Activated CD4-positive, alpha-beta T cell treated with anti-CD3 and anti-CD28 coated beads, Interleukin-2, amount 10 ng/mL, durations not matched to agents 24 days and 14 days (primary cell): Measurements from ENCODE around the gene LAMB3. TPM values are rescaled to one million over a fixed set of nuclear protein-coding genes. Genes with fewer than 3 reads are reported as not detected.

Experiments used
- DNase-seq: peaks from one replicate; pipeline ENCODE4 v3.0.0; 2022
- H3K27ac Mint-ChIP-seq: one replicate; pipeline ENCODE4 v1.8.0; 2022; ENCODE audit warnings: mild to moderate bottlenecking, mixed read lengths
- H3K27me3 Mint-ChIP-seq: one replicate; pipeline ENCODE4 v1.8.0; 2022; ENCODE audit warnings: mixed read lengths
- H3K36me3 Mint-ChIP-seq: one replicate; pipeline ENCODE4 v1.8.0; 2022; ENCODE audit warnings: low read depth, mild to moderate bottlenecking, mixed read lengths
- H3K4me1 Mint-ChIP-seq: one replicate; pipeline ENCODE4 v1.8.0; 2021; ENCODE audit warnings: mixed read lengths
- H3K4me3 Mint-ChIP-seq: one replicate; pipeline ENCODE4 v1.8.0; 2022; ENCODE audit warnings: mild to moderate bottlenecking, moderate library complexity, mixed read lengths
- H3K9me3 Mint-ChIP-seq: one replicate; pipeline ENCODE4 v1.8.0; 2021; ENCODE audit warnings: mixed read lengths
- intact Hi-C: fragments of 100-400 bp; cut with micrococcal nuclease; formaldehyde crosslinking; loops from one replicate; pipeline ENCODE4 v1.15.1; 2023
- total RNA-seq: library from RNA; stranded (reverse); gene quantifications from 2 replicates; pipeline ENCODE4 v1.2.3, GENCODE V29; 2022

The LAMB3 gene
- total RNA-seq, 1 donor from 2014 or later: 21.0 TPM

DNA sequence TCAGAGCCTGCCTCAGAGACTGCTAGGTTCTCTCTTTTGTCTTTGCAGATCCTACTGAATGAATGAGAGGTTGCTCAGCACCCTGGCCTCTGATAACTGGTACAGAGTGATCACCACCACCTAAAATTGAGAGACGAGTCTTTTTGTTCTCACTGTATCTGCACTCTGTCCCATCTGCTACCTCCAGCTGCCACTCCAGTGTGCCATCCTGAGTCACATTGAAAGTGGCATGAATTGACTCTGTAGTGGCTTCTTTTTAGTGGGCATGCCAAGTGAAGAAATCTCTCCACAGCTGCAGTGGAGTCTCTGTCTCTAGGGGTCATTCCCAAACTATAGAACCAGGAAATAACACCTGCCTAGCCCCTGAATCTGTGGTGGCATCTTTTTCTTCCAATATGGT is 54.0 kb downstream of the LAMB3 start:
- no peaks in the 10 kb centered on the region for H3K9me3 Mint-ChIP-seq
- no peaks in the 10 kb centered on the region for H3K36me3 Mint-ChIP-seq
- H3K27ac Mint-ChIP-seq: no peak overlapping the region
- intact Hi-C loops: no loop called here
- peaks cover 3% of the 10 kb centered on the region for H3K4me1 Mint-ChIP-seq
- H3K27me3 Mint-ChIP-seq: peaks cover 59% of the 10 kb centered on the region
- no peak for DNase-seq
- H3K4me3 Mint-ChIP-seq: no peak overlapping the region

DNA sequence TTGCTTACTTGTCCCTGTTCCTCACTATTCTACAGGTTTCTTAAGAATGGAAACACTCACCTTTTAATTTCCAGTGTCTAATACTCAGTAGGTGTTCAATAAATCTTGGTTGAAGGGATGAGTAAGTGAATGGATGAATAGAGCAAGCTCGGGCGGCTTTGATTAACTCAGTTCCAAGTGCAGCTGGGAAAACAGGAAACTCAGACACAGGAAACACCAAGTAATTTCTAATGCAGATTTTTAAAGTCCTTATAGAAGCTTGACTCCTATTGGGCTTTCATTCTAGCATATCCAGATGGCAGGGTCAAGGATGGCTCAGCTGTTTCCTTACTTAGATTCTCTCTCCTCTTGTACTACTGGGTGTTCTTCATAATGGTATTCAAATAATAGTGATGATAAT is 54.7 kb downstream of the LAMB3 start:
- Mint-ChIP-seq H3K27me3 (peaks cover 63% of the 10 kb centered on the region), H3K27ac (no peak overlapping the region), H3K4me1 (peaks cover 3% of the 10 kb centered on the region), H3K9me3 (no peaks in the 10 kb centered on the region), H3K4me3 (no peak overlapping the region), H3K36me3 (no peaks in the 10 kb centered on the region)
- intact Hi-C loops: no loop called here
- no peak for DNase-seq

DNA sequence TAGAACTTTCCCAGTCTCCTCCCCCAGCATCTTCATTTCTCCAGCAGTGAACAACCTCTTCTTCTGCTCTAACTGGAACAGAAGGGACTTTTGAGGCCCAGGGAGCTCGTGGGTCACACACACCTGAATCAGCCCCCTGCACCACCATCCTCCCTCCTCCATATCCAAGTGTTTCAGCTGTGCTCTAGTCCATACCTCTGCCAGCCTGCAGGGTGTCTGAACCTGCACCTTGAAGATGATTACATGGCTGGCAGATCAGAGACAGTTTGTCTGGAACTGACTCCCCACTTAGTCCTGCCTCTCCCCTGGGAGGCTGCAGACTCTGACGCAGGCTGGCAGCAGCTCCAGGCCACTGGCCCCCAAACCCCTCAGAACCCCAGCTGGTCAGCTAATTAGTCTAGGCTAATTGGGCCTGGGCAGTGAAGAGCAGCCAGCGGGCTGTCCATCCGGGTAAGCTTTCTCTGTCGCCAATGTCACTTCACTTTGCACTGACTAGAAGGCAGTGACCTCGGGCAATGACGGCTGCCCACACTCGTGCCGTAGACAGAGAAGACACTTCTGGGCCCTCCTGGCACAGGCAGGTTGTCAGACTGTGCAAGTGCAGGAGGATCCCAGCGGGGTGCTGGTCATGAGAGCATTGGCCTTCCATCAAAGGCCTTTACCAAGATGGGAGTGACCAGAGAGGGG is 56.5 kb downstream of the LAMB3 start:
- Mint-ChIP-seq H3K27me3 (peaks cover 65% of the 10 kb centered on the region), H3K36me3 (no peaks in the 10 kb centered on the region), H3K4me1 (no peaks in the 10 kb centered on the region), H3K27ac (no peak overlapping the region), H3K4me3 (no peak overlapping the region), H3K9me3 (no peaks in the 10 kb centered on the region)
- intact Hi-C loops: no loop called here
- no peak for DNase-seq

DNA sequence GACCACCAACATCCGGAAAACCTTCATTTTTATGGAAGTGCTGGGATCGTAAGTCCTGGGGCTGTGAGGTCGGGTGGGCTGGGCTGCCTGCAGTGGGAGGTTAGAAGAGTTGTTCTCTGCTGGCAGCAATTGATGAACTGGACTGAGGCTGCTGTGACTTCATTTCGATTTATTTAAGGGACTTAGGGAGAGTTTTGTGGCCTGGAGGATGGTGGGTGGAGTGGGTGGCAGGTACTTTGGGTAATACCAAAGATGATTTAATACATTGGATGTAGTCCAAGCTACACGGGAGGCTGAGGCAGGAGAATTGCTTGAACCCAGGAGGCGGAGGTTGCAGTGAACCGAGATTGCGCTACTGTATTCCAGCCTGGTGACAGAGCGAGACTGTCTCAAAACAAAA is 57.2 kb downstream of the LAMB3 start:
- Mint-ChIP-seq H3K4me1 (no peaks in the 10 kb centered on the region), H3K4me3 (no peak overlapping the region), H3K27me3 (peaks cover 61% of the 10 kb centered on the region), H3K9me3 (no peaks in the 10 kb centered on the region), H3K36me3 (no peaks in the 10 kb centered on the region), H3K27ac (no peak overlapping the region)
- no peak for DNase-seq
- intact Hi-C loops: no loop called here

- H3K27ac Mint-ChIP-seq: no peak overlapping the region
- H3K27me3 Mint-ChIP-seq: peaks cover 55% of the 10 kb centered on the region
- H3K36me3 Mint-ChIP-seq: no peaks in the 10 kb centered on the region
- no peak overlapping the region for H3K4me3 Mint-ChIP-seq
- H3K4me1 Mint-ChIP-seq: no peaks in the 10 kb centered on the region
- intact Hi-C loops: no loop called here
- H3K9me3 Mint-ChIP-seq: no peaks in the 10 kb centered on the region
- DNase-seq: no peak
These were observed 57.8 kb downstream of the LAMB3 start for GRCh38 chr1:209594440-209594839.

DNA sequence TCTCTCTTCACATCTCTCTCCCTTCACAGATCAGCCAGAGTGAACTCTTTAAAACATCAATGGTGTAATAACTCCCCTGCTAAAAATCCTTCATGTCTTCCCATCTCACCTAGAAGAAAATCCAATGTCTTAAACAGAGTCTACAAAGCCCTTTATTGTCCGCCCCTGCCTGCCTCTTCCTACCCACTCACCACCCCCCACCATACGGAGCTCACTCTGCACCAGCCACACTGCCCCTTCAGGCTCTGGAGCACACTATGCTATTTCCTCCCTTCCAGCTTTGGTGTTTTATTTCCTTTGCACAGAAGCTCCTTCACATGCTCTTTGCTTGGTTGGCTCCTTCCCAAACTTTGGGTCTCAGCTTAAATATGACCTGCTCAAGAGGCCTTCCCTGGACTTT is 58.5 kb downstream of the LAMB3 start:
- intact Hi-C loops: no loop called here
- H3K4me3 Mint-ChIP-seq: no peak overlapping the region
- no peak overlapping the region for H3K27ac Mint-ChIP-seq
- peaks cover 51% of the 10 kb centered on the region for H3K27me3 Mint-ChIP-seq
- no peaks in the 10 kb centered on the region for H3K36me3 Mint-ChIP-seq
- DNase-seq: no peak
- no peaks in the 10 kb centered on the region for H3K4me1 Mint-ChIP-seq
- H3K9me3 Mint-ChIP-seq: no peaks in the 10 kb centered on the region

- Mint-ChIP-seq H3K4me3 (no peak overlapping the region), H3K27ac (no peak overlapping the region), H3K27me3 (peaks cover 47% of the 10 kb centered on the region), H3K4me1 (peaks cover 1% of the 10 kb centered on the region), H3K36me3 (no peaks in the 10 kb centered on the region), H3K9me3 (no peaks in the 10 kb centered on the region)
- DNase-seq: no peak
- intact Hi-C loops: no loop called here
These were observed 61.8 kb downstream of the LAMB3 start for GRCh38 chr1:209590405-209590804.

DNA sequence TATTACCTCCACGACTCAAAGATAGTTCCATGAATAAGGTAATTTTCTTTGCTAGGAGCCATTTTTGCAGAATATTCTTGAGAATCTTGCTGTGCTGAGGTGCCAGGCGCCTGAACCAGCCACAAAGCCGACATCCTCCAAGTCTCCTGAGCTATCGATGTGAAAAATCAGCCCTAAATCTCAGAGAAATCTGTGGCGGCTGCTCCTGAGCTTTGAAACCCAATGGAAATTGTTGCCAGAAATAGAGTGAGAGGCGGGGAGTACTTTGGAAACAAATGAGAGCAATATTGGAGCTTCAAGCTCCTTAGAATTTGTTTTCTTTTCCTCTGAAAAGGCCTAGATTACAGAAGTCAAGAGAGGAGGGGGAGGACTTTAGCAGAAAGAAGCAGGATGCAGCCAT is 62.4 kb downstream of the LAMB3 start:
- no peaks in the 10 kb centered on the region for H3K36me3 Mint-ChIP-seq
- intact Hi-C loops: loop anchor here (5.0 kb wide), 1 partner anchor 97 kb away; no protein-coding TSS in a partner anchor
- H3K9me3 Mint-ChIP-seq: no peaks in the 10 kb centered on the region
- H3K4me1 Mint-ChIP-seq: peaks cover 1% of the 10 kb centered on the region
- H3K4me3 Mint-ChIP-seq: no peak overlapping the region
- no peak for DNase-seq
- H3K27ac Mint-ChIP-seq: no peak overlapping the region
- peaks cover 42% of the 10 kb centered on the region for H3K27me3 Mint-ChIP-seq

DNA sequence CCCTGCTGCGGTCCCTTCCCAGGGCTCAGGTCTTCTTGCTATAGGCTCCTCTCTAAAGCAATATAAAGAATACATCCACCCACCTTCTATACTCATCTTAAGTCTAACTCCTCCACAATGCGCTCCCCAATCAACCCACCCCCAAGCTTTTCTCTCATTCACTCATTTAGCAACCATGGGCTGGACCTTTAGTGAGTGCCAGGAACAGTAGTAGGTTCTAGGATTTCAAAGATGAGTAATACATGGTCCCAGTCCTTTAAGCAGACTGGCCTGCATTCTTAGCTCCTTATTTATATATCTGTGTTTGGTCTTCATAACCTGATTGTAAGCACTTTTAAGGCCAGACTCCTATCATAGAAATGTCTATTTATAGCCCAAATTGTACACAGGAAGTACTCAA is 62.8 kb downstream of the LAMB3 start:
- Mint-ChIP-seq H3K9me3 (no peaks in the 10 kb centered on the region), H3K4me1 (peaks cover 1% of the 10 kb centered on the region), H3K4me3 (no peak overlapping the region), H3K27ac (no peak overlapping the region), H3K27me3 (peaks cover 42% of the 10 kb centered on the region), H3K36me3 (no peaks in the 10 kb centered on the region)
- DNase-seq: no peak
- intact Hi-C loops: loop anchor here (5.0 kb wide), 1 partner anchor 98 kb away; no protein-coding TSS in a partner anchor

DNA sequence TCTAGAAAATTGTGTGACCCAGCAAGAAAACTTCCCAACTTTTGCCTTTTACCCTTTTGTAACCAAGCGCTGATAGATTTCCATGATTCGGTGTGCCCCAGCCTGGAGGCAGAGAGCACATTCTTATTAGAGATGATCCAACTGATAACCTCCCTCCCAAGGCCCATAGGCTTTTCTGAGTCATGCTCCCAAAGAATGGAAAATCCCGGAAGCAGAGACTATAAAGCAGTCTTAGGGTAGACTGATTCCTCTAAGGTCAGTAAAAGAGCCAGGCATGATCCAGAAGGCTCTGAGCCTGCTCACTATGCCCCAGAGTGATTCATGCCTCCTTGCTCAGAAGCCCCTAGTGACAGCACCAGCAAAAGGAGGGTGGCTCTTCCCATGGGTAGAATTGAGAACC is 64.4 kb downstream of the LAMB3 start:
- peaks cover 1% of the 10 kb centered on the region for H3K4me1 Mint-ChIP-seq
- no peak for DNase-seq
- no peak overlapping the region for H3K4me3 Mint-ChIP-seq
- H3K36me3 Mint-ChIP-seq: no peaks in the 10 kb centered on the region
- peaks cover 29% of the 10 kb centered on the region for H3K27me3 Mint-ChIP-seq
- intact Hi-C loops: loop anchor here (5.0 kb wide), 1 partner anchor 100 kb away; no protein-coding TSS in a partner anchor
- H3K27ac Mint-ChIP-seq: no peak overlapping the region
- H3K9me3 Mint-ChIP-seq: no peaks in the 10 kb centered on the region

DNA sequence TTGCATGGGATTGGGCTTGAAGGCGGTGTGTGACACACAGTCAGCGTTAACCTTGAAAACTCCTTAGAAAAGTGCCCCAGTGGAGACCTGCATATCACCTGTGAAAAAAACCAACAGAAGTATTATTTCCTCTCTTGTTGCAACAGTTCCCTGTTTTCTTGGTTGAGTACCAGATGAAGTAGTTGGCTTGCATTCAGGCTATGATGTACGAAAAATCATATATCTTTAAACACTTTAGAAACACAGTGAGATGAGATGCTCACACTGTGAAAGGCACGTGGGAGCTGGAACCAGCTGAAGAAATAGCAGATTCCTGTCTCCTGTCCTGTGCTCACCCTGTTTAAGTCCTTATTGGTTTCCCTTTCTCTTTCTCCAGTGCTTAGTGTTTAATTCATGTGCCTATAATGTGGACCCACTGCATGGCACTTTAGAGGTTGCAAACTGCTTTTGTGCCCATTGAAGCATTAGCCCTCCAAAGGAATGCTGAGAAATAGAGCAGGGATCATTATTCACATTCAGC is 65.9 kb downstream of the LAMB3 start:
- Mint-ChIP-seq H3K36me3 (no peaks in the 10 kb centered on the region), H3K27me3 (peaks cover 23% of the 10 kb centered on the region), H3K9me3 (no peaks in the 10 kb centered on the region), H3K27ac (no peak overlapping the region), H3K4me1 (peaks cover 1% of the 10 kb centered on the region), H3K4me3 (no peak overlapping the region)
- intact Hi-C loops: loop anchor here (5.0 kb wide), 1 partner anchor 101 kb away; no protein-coding TSS in a partner anchor
- DNase-seq: no peak

GRCh38 chr1:209585672-209586071 is 66.6 kb downstream of the LAMB3 start:
- Mint-ChIP-seq H3K4me3 (no peak overlapping the region), H3K4me1 (peaks cover 1% of the 10 kb centered on the region), H3K27me3 (peaks cover 20% of the 10 kb centered on the region), H3K27ac (no peak overlapping the region), H3K9me3 (no peaks in the 10 kb centered on the region), H3K36me3 (no peaks in the 10 kb centered on the region)
- peak; percentile 71 for DNase-seq
- intact Hi-C loops: loop anchor here (5.0 kb wide), 1 partner anchor 102 kb away; no protein-coding TSS in a partner anchor

- Mint-ChIP-seq H3K9me3 (no peaks in the 10 kb centered on the region), H3K4me1 (peaks cover 1% of the 10 kb centered on the region), H3K27ac (no peak overlapping the region), H3K27me3 (peaks cover 16% of the 10 kb centered on the region), H3K4me3 (no peak overlapping the region), H3K36me3 (no peaks in the 10 kb centered on the region)
- DNase-seq: no peak
- intact Hi-C loops: loop anchor here (5.0 kb wide), 1 partner anchor 102 kb away; no protein-coding TSS in a partner anchor
These were observed 67.0 kb downstream of the LAMB3 start for GRCh38 chr1:209585197-209585596.

DNA sequence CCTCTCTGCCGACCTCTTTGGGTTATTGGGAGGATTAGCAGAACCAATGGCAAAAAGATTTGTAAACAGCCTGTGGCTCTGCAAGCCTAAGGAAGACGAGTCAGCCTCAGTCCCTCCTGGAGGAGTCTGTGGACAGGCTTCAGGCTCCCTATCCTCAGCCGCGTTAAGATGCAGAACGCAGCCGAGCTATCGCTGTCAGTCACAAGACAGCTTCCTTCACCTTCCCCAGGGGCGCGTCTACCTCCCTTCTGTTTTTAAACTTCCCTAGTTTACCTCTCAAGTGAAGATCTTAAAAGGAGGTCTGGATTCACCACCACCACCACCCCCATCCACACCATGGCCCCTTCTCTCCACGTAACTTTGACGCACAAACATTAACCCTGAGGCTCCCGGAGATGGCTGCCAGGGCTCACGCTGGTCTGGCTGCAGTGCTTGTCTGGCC is 68.0 kb downstream of the LAMB3 start:
- Mint-ChIP-seq H3K4me1 (peaks cover 1% of the 10 kb centered on the region), H3K27ac (no peak overlapping the region), H3K9me3 (no peaks in the 10 kb centered on the region), H3K36me3 (no peaks in the 10 kb centered on the region), H3K4me3 (no peak overlapping the region), H3K27me3 (peaks cover 16% of the 10 kb centered on the region)
- intact Hi-C loops: no loop called here
- no peak for DNase-seq
